B cell (primary cell): ENCODE measurements around the gene FXYD3. TPM values are rescaled to one million over a fixed set of nuclear protein-coding genes. Genes with fewer than 3 reads are reported as not detected.

ENCODE experiments used
- ATAC-seq: fragments of 200-7000 bp; cut with Tn5 transposase; one replicate; pipeline ENCODE4 v1.10.0; 2021; ENCODE audit warnings: low read depth, mild to moderate bottlenecking, moderate number of reproducible peaks, moderate library complexity
- CTCF ChIA-PET: fragments of 350-600 bp; sonication (Branson Sonifier 250); formaldehyde crosslinking; loops from one replicate; lab custom pipeline; 2021; ENCODE audit warnings: antibody characterized with exemption, inconsistent platforms; lab: Charles Lee
- POLR2A ChIA-PET: fragments of 350-600 bp; sonication (Branson Sonifier 250); formaldehyde crosslinking; loops from one replicate; lab custom pipeline; 2021; ENCODE audit warnings: antibody characterized with exemption; lab: Charles Lee
- DNase-seq: peaks from one replicate; pipeline ENCODE4 v3.0.0; 2013
- H2AFZ ChIP-seq: 2 replicates; pipeline ENCODE4 v1.6.1; 2012; ENCODE audit warnings: mild to moderate bottlenecking, low read depth, low read length; ENCODE audit not compliant: insufficient read depth, poor library complexity, severe bottlenecking
- H3K27ac ChIP-seq, 2 donors: 1 replicate in 1 of 2; 2 replicates in 1 of 2; pipeline ENCODE4 v1.5.1; 2012 to 2013; ENCODE audit warnings: low read length in 2 of 2, mild to moderate bottlenecking in 2 of 2, moderate library complexity in 1 of 2
- H3K27me3 ChIP-seq, 4 experiments: fragments of 200-600 bp in 1 of 4; sonication (generic) in 1 of 4; replicated peaks in 1 of 4; 1 replicate in 2 of 4; 2 replicates in 2 of 4; pipeline versions ENCODE4 v1.6.1 to v1.7.0; 2013 to 2016; ENCODE audit warnings: low read length in 3 of 4, mild to moderate bottlenecking in 2 of 4, mixed read lengths in 1 of 4, moderate library complexity in 1 of 4; ENCODE audit not compliant: insufficient read depth in 4 of 4, control insufficient read depth in 3 of 4; ENCODE audit errors: control extremely low read depth in 1 of 4
- H3K36me3 ChIP-seq, 2 experiments: replicated peaks in 1 of 2; 1 replicate in 1 of 2; 2 replicates in 1 of 2; pipeline versions ENCODE4 v1.6.1 to v1.7.1; 2013; ENCODE audit warnings: low read length in 1 of 2; ENCODE audit not compliant: insufficient read depth in 2 of 2, control insufficient read depth in 1 of 2; ENCODE audit errors: control extremely low read depth in 1 of 2, extremely low read depth in 1 of 2
- H3K4me1 ChIP-seq, 2 donors: fragments of 200-600 bp in 1 of 2; sonication (generic) in 1 of 2; 1 replicate in 1 of 2; 2 replicates in 1 of 2; pipeline versions ENCODE4 v1.5.1 to v1.6.1; 2013 to 2017; ENCODE audit warnings: low read length in 2 of 2; ENCODE audit not compliant: control insufficient read depth in 2 of 2, insufficient read depth in 2 of 2
- H3K4me2 ChIP-seq: replicated peaks from 2 replicates; pipeline ENCODE3; 2012; ENCODE audit warnings: mild to moderate bottlenecking, low read depth, low read length; ENCODE audit not compliant: poor library complexity, severe bottlenecking
- H3K4me3 ChIP-seq, 5 experiments: fragments of 200-600 bp in 1 of 5; sonication (generic) in 1 of 5; 1 replicate in 3 of 5; 2 replicates in 2 of 5; pipeline versions ENCODE4 v1.5.1 to v1.7.0; 2011 to 2016; ENCODE audit warnings: low read length in 4 of 5, mild to moderate bottlenecking in 4 of 5, low read depth in 2 of 5, control low read depth in 1 of 5, moderate library complexity in 1 of 5; ENCODE audit not compliant: insufficient read depth in 1 of 5; ENCODE audit errors: control extremely low read depth in 1 of 5, extremely low read depth in 1 of 5
- H3K79me2 ChIP-seq: fragments of 200-600 bp; sonication (generic); one replicate; pipeline ENCODE4 v1.6.0; 2016; ENCODE audit warnings: low read length; ENCODE audit not compliant: control insufficient read depth, insufficient read depth
- H3K9ac ChIP-seq: fragments of 200-600 bp; sonication (generic); 2 replicates; pipeline ENCODE4 v1.6.1; 2017; ENCODE audit warnings: mild to moderate bottlenecking, low read length, moderate library complexity
- H3K9me3 ChIP-seq, 3 donors: one replicate each; pipeline versions ENCODE4 v1.6.1 to v1.7.1; 2013; ENCODE audit warnings: low read length in 2 of 3; ENCODE audit not compliant: control insufficient read depth in 2 of 3, insufficient read depth in 1 of 3; ENCODE audit errors: control extremely low read depth in 1 of 3
- H4K20me1 ChIP-seq: 2 replicates; pipeline ENCODE4 v1.6.0; 2012; ENCODE audit warnings: mild to moderate bottlenecking, low read length; ENCODE audit not compliant: insufficient read depth, control insufficient read depth, poor library complexity, severe bottlenecking
- H3K27ac Mint-ChIP-seq: one replicate; pipeline ENCODE4 v1.8.0; 2021; ENCODE audit warnings: mixed read lengths
- H3K27me3 Mint-ChIP-seq: one replicate; pipeline ENCODE4 v1.8.0; 2021; ENCODE audit warnings: mixed read lengths
- H3K4me1 Mint-ChIP-seq: one replicate; pipeline ENCODE4 v1.8.0; 2021; ENCODE audit warnings: mixed read lengths
- H3K4me3 Mint-ChIP-seq: one replicate; pipeline ENCODE4 v1.8.0; 2021; ENCODE audit warnings: mixed read lengths
- H3K9me3 Mint-ChIP-seq: one replicate; pipeline ENCODE4 v1.8.0; 2022; ENCODE audit warnings: mixed read lengths; ENCODE audit not compliant: insufficient read depth
- EZH2 ChIP-seq: IDR thresholded peaks from 2 replicates; pipeline ENCODE4 v1.6.1; 2012; ENCODE audit warnings: borderline replicate concordance, low read depth, mild to moderate bottlenecking, moderate library complexity, low read length; ENCODE audit not compliant: insufficient read depth, poor library complexity, severe bottlenecking
- WGBS: methylation state at CpG from one replicate; pipeline ENCODE4 v1.1.5; 2013; ENCODE audit warnings: missing lambda C conversion rate; ENCODE audit not compliant: insufficient coverage; 5-methylcytosine and 5-hydroxymethylcytosine counted together
- intact Hi-C: fragments of 100-400 bp; cut with micrococcal nuclease; formaldehyde crosslinking; loops from one replicate; pipeline ENCODE4 v1.10.0; 2022
- polyA plus RNA-seq: library from polyadenylated mRNA; depleted of rRNA; stranded (reverse); fragments of >200 nt; gene quantifications from 2 replicates; pipeline ENCODE4 v1.2.3, GENCODE V29; 2012
- total RNA-seq, 2 donors: library from RNA; stranded (reverse); fragments of 120-200 nt in 1 of 2; gene quantifications; 1 replicate in 1 of 2; 2 replicates in 1 of 2; pipeline versions ENCODE4 v1.2.3 to v1.2.4, GENCODE V29; 2013 to 2022
- TF ChIP-seq, protein P1 (sequence below): fragments of 200-600 bp; IDR thresholded peaks from one replicate; pipeline ENCODE4 v1.8.0; 2022; ENCODE audit warnings: antibody characterized with exemption, mild to moderate bottlenecking

The FXYD3 gene
- total and polyA plus RNA-seq, 2 donors (not counting 1 experiment from before 2014, with no cell fraction given), result not detected

DNA sequence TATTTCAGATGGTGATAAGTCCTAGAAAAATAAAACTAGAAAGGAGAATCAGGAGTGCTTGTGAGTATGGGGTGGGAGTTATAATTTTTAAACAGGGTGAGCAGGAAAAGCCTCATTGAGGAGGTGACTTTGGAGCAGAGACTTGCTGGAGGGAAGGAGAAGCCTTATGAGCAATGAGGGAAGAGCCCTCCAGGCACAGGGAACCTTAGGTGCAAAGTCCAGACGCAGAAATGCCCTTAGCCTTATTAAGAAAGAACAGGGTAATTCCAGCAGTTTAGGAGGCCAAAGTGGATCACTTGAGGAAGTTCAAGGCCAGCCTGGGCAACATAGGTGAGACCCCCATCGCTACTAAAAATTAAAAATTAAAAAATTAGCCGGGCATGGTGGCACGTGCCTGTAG is 21.0 kb upstream of the FXYD3 start:
- intact Hi-C loops, result loop anchor here (5.0 kb wide), 1 partner anchor 37 kb away; no protein-coding TSS in a partner anchor
- POLR2A ChIA-PET, result no interaction called here
- no peak overlapping the region for H3K27ac ChIP-seq
- H3K9me3 ChIP-seq, result no peaks in the 10 kb centered on the region
- ATAC-seq (no peak), DNase-seq (no peak)
- H3K4me1 ChIP-seq, result peaks cover 12 to 15% of the 10 kb centered on the region in 2 donors
- no peaks in the 10 kb centered on the region for H3K79me2 ChIP-seq
- H3K4me3 ChIP-seq, result no peak overlapping the region
- no peaks in the 10 kb centered on the region for H4K20me1 ChIP-seq
- no peak overlapping the region for H3K9ac ChIP-seq
- H3K27me3 Mint-ChIP-seq, result no peaks in the 10 kb centered on the region
- CTCF ChIA-PET, result no interaction called here
- H3K4me1 Mint-ChIP-seq, result peaks cover 8% of the 10 kb centered on the region
- WGBS, result 94% methylated on average over 3 of the region's 4 CpGs
- H3K27ac Mint-ChIP-seq, result no peak overlapping the region
- H3K27me3 ChIP-seq, result no peaks in the 10 kb centered on the region
- no peak overlapping the region for H3K4me3 Mint-ChIP-seq
- H2AFZ ChIP-seq, result no peak overlapping the region
- TF ChIP-seq, protein P1, sequence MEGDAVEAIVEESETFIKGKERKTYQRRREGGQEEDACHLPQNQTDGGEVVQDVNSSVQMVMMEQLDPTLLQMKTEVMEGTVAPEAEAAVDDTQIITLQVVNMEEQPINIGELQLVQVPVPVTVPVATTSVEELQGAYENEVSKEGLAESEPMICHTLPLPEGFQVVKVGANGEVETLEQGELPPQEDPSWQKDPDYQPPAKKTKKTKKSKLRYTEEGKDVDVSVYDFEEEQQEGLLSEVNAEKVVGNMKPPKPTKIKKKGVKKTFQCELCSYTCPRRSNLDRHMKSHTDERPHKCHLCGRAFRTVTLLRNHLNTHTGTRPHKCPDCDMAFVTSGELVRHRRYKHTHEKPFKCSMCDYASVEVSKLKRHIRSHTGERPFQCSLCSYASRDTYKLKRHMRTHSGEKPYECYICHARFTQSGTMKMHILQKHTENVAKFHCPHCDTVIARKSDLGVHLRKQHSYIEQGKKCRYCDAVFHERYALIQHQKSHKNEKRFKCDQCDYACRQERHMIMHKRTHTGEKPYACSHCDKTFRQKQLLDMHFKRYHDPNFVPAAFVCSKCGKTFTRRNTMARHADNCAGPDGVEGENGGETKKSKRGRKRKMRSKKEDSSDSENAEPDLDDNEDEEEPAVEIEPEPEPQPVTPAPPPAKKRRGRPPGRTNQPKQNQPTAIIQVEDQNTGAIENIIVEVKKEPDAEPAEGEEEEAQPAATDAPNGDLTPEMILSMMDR, result no peak
- TF ChIP-seq EZH2, result no peak
- H3K4me2 ChIP-seq, result no peak overlapping the region
- no peaks in the 10 kb centered on the region for H3K36me3 ChIP-seq
- H3K9me3 Mint-ChIP-seq, result no peaks in the 10 kb centered on the region

DNA sequence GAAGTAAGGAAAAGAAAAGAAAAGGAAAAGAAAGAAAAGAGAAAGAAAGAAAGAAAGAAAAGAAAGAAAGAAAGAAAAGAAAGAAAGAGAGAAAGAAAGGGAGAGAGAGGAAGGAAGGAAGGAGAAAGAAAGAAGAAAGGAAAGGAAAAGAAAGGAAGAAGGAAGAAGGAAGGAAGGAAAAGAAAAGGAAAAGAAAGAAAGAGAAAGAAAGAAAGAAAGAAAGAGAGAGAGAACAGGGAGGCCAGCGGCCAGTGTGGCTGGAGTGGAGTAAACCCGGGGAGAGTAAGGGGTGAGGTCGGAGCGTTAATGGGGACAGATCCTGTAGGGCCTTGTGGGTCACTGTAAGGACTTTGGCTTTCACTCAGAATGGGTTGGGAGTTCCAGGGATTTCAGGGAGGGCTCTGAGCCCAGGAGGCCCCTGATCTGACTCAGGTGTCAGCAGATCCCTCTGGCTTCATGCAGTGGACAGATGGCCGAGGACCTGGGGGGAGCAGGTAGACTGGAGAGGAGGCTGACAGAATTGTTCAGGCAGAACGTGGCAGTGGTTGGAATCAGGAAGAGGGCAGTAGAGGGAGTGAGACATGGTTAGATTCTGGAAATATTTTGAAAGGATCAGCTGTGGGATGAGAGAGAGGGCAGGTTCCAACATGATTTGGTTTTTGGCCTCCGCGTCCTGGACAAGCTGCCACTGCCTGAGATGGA is 19.8 kb upstream of the FXYD3 start:
- Histone ChIP-seq H3K27me3 (no peaks in the 10 kb centered on the region), H4K20me1 (no peaks in the 10 kb centered on the region), H3K79me2 (no peaks in the 10 kb centered on the region), H3K9me3 (no peaks in the 10 kb centered on the region), H3K36me3 (no peaks in the 10 kb centered on the region), H3K4me1 (peaks cover 3 to 7% of the 10 kb centered on the region in 2 donors), H3K4me3 (no peak overlapping the region), H3K4me2 (no peak overlapping the region), H2AFZ (no peak overlapping the region), H3K27ac (no peak overlapping the region), H3K9ac (no peak overlapping the region)
- TF ChIP-seq, protein P1, result peak; percentile 11
- TF ChIP-seq EZH2, result no peak
- Mint-ChIP-seq H3K27me3 (no peaks in the 10 kb centered on the region), H3K9me3 (no peaks in the 10 kb centered on the region), H3K4me1 (no peaks in the 10 kb centered on the region), H3K4me3 (no peak overlapping the region), H3K27ac (no peak overlapping the region)
- no peak for DNase-seq
- no peak for ATAC-seq
- POLR2A ChIA-PET, result no interaction called here
- intact Hi-C loops, result no loop called here
- CTCF ChIA-PET, result interaction anchor here (1.0 kb wide), 1 partner anchor 26 kb away, joined by 3 read pairs; no protein-coding TSS in a partner anchor
- WGBS, result 94% methylated on average over 8 of the region's 8 CpGs
